DMS114 treated with DMSO at 0.1 percent for 48 hours (cell line): ENCODE data around the gene AACS.
"Not testable (repeated sequence)": the region's sequence is repeated elsewhere in the genome, so short reads cannot be mapped to it uniquely, and the experiment has no call there.

Source experiments
- DNase-seq: peaks from one replicate; lab custom pipeline; 2025; ENCODE audit not compliant: unreplicated experiment; lab: John Stamatoyannopoulos, UW

AACS gene, protein sequence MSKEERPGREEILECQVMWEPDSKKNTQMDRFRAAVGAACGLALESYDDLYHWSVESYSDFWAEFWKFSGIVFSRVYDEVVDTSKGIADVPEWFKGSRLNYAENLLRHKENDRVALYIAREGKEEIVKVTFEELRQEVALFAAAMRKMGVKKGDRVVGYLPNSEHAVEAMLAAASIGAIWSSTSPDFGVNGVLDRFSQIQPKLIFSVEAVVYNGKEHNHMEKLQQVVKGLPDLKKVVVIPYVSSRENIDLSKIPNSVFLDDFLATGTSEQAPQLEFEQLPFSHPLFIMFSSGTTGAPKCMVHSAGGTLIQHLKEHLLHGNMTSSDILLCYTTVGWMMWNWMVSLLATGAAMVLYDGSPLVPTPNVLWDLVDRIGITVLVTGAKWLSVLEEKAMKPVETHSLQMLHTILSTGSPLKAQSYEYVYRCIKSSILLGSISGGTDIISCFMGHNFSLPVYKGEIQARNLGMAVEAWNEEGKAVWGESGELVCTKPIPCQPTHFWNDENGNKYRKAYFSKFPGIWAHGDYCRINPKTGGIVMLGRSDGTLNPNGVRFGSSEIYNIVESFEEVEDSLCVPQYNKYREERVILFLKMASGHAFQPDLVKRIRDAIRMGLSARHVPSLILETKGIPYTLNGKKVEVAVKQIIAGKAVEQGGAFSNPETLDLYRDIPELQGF

DNA sequence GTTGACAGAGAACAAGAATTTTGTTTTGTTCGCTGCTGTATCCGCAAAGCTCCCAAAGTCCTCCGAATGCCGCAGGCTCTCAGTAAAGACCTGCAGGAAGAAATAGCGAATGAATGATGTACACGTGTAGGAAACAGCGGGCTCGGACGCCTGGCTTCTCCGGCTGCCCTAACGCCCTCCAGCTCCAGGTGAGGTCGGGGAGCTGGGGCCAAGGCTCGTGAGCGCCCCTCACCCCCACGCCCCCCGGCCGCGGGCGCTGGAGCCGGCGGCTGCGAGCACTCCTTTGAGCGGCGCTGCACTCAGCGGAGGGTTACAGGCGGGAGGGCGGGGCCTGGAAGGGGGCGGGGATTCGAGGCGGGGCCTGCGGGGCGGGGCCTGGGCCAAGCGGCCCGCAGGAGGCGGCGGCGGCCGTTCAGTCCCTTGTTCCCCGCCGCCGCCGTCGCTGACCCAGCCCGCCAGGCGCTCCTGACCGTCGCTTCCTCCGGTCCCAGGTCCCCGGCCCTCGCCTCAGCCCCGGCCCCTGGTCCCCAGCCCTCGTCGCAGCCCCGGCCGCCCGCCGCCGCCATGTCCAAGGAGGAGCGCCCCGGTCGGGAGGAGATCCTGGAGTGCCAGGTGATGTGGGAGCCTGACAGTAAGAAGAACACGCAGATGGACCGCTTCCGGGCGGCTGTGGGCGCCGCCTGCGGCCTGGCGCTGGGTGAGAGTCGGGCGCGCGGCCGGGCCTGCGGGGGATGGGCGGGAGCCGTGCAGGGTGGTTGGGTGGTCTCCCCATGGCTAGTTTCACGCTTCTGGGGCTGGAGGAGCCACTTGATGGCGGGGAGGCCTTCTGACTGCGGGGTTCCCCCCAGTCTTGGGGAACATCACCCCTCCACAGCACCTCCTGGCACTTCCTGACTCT, at the start of gene AACS:
Gene AACS (plus strand): TSS at position 415 of the 898 bp plus-strand sequence. CDS start 150 bp downstream, at position 565.
- DNase-seq: peak; percentile 43

DNA sequence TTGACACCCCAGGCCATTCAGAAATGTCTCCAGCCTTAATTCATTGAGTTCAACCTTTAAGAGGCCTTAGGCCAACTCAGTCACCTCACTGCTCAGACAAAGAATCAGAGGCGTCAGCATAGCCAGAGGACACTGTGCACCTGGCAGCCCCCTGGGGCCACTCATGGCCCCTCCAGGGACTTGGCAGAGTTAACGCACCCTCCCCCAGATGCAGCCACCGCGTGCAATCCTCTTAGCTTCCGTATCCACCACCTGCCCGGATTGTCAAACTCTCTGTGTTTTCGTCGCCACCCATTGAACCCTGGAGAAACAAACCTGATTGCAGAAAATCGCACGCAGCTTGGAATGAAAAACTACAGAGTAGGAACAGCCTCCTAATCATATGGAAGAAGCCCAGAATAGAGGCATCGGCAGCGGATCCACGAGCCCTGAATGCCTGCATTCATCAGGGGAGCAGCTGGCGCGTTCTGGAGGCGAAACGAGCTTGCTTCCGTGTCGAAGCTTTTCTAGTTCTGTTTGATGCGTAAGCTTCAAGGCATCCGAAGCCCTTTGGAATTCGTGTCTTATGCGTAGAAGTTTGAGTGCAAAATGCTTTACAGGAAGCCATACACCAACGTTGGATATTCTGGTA, 49.4 kb upstream of the AACS start:
- no peak for DNase-seq

DNA sequence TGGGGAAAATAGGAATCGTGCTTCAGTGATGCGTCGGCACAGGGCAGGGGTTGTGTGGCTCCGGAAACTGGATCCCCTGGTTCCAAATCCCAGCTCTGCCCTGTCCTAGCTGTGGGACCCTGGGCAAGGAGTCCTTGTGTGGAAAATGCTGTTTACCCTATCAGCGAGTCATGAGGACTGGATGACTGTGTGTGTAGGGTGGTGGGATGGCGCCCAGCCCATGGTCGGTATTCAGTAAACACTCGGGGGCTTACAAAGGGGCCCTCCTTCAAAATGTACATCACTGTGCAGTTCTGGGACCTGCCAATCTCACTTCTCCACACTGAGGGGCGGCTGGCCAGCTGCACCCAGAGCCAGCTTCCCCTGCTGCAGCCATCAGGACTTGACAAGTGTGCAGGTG, 47.4 kb upstream of the AACS start:
- no peak for DNase-seq

DNA sequence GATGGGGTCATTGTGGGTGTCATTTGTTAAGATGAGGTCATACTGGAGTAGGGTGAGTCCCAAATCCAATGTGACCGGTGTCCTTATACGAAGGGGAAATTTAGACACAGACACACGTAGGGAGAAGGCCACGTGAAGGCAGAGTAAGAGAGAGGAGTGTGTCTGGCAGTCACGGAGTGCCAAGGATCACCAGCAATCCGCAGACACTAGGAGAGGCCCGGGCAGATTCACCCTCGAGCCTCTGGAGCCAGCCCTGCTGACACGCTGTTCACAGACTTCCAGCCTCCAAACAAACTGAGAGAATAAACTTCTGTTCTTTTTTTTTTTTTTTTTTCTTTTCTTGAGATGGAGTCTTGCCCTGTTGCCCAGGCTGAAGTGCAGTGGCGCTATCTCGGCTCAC, 46.9 kb upstream of the AACS start:
- no peak for DNase-seq

DNA sequence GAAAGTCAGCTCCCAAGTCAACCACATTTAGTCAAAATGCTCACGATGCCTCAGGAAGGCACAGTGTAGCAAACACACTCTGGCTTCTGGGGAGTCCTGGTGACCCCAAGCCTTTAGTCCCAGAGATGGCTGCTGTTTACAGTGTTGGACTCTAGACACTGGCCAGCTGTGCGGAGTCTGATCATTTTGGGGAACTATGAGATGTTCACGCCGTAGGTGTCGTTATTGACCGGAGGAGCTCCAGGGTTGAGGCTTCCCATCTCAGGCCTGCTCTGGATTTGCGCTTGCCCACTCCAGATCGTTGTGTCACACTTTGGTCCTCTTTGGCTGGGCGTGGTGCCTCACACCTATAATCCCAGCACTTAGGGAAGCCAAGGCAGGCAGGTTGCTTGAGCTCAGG, 44.1 kb upstream of the AACS start:
- DNase-seq: no peak

DNA sequence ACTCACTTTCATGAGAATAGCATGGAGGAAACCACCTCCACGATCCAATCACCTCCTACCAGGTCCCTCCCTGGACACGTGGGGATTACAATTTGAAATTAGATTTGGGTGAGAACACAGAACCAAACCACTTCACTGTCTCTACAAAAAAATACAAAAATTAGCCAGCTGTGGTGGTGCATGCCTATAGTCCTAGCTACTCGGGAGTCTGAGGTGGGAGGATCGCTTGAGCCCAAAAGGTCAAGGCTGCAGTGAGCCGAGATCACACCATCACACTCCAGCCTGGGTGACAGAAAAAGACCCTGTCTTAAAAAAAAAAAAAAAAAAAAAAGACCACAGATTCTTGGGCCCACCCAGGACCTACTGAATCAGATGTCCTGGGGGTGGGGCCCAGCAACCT, 43.5 kb upstream of the AACS start:
- no peak for DNase-seq

DNA sequence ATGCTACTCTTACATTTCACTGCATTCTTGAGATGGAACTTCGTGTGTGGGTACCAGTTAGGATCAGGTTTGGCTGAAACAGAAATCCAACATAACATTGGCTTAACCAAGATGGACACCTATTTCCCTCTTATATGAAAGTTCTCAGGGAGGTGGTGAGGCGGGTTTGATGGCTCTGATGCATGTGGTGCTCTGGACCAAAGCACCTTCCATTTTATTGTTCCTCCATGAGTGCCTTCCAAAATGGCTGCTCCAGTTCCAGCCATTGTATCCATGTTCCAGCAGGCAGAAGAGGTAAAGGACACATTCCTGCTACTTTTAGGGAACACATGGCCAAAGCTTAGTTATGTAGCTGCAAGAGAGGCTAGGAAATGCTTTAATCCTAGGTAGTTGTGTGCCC, 42.2 kb upstream of the AACS start:
- no peak for DNase-seq

DNA sequence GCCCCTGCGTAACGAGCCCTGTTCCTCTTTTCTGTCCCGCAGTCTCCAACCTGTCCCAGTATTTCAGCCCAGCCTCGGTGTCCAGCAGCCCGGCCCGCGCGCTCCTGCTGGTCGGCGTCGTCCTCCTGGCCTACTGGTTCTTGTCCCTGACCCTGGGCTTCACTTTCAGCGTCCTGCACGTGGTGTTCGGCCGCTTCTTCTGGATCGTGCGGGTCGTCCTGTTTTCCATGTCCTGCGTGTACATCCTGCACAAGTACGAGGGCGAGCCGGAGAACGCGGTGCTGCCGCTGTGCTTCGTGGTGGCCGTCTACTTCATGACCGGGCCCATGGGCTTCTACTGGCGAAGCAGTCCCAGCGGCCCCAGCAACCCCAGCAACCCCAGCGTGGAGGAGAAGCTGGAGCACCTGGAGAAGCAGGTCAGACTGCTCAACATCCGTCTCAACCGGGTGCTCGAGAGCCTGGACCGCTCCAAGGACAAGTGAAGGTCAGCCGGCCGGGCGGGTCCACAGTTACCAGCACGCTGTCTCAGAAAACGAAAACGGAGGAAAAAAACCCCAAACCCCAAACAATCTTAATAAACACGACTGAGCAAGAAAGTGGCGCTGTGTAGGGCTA, 40.2 kb upstream of the AACS start:
- no peak for DNase-seq

DNA sequence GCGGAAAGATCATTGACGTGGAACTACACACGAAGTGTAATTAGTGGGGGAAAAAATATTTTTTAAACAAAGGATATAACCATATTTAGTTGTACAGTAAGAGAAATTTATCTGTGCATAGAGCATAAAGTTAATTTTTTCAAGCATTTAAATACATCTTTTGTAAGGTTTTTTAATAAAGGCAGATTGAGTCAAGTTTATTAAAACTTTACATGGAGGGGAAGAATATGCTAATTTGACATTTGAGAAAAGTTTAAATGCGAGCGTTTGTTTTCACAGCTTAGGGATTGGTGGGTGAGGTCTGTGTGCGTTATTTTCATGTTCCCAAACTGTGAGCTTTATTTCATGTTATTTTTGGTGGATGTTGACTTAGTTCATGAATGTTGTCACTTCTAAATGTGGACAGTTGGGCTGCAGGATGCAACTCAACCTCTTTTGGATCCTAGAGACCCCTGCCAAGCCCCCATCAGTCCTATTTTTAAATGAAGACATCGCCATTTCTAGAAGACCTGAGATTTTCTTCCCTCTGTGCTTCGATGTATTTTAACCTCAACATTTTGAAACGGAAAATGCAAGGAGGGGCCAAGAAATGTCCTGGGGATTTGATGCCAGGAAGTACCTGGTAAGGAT, 39.5 kb upstream of the AACS start:
- DNase-seq: no peak

DNA sequence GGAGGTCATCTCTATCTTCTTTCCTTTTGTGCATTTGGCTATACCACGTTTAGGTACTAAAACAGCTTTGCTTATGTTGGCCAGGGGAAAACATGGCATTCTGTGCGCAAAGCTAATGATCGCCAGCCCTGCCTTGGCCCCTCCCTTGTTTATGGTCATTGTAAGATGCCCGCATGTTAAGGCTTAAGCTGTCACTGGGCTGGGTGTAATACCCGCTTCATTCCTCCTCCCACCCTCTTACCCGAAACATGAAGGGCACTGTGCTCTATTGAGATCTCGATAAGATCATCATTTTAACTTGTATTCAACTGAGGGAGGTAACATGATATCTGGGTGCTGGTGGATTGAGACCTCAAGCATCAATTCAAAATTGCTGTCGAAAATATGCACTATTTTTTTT, 37.1 kb upstream of the AACS start:
- DNase-seq: no peak

DNA sequence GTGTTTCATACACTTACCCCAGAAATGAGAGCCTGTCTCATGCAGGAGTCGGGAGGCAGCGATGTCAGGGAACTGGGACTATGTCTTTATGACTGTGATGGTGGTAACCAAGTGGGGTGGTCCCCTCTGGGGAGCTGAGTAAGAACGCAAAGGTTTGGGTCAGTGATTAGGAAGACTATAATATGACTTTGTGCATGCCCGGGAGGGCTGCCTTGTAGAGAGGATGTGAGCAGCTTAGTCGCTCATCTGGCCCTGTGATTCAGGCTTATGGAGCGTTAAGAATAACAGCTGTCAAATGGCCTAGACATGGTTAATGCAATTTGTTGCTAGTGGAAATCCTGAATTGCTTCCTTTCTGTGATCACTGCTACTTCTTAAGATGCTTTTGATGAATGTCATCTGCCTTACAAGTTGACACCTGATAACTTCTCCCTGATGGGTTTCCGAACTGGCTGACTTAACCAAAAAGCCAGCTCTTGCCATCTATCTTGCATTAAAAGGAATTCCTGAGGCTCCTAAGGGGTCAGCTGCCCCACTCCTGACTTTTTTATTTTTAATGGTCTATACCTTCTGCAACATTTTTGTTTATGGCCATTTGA, 35.4 kb upstream of the AACS start:
- DNase-seq: no peak

DNA sequence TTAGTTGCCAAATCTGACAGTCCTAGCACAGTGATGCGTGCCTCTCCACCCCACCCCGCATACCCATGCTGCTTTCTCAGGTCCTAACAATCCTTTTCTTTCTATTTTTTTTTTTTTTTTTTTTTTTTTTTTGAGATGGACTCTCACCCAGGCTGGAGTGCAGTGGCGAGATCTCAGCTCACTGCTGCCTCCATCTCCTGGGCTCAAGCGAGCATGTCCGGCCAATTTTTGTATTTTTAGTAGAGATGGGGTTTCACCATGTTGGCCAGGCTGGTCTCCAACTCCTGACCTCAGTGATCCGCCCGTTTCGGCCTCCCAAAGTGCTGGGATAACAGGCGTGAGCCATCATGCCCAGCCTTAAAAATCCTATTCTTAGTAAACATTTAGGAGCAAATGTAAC, 33.8 kb upstream of the AACS start:
- DNase-seq: not testable (repeated sequence)

DNA sequence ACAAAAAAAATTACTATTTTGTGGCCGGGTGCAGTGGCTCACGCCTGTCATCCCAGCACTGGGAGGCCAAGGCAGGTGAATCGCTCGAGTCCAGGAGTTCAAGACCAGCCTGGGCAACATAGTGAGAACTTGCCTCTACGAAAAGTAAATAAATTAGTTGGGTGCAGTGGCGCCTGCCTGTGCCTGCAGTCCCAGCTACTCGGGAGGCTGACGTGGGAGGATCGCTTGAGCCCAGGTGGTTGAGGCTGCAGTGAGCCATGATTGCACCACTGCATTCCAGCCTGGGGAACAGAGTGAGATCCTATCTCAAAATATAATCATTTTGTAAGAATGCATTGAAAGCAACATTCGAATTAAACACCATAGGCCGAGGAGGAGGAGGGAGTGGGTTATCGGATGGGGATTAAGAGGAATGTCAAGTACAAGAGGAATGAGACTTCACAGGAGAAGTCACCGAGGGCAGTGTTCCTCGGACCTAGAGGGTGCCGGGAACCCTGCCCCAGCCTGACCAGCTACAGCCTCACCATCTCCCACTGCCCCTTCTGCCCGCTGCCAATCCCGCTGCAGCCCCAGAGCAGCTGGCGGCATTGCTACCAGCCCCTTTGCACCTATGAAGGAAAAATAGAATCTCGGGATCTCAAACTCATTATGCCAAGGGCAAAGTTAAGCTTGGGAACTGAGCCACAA, 32.6 kb upstream of the AACS start:
- DNase-seq: no peak

DNA sequence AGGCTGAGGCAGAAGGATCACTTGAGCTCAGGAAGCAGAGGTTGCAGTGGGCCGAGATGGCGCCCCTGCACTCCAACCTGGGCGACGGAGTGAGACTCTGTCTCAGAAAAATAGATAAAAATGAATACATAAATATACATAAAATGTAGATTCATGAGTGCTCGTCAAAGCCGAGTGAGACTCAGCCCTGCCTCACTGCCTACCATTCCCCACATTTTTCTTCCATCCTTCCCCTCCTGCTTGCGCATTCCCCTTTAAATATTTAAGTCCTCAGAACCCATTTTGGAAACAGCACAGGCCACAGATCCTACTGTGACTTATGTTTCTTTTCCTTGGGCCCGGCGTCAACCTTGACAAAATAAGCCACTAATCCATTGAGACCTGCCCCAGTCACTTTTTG, 31.9 kb upstream of the AACS start:
- no peak for DNase-seq

DNA sequence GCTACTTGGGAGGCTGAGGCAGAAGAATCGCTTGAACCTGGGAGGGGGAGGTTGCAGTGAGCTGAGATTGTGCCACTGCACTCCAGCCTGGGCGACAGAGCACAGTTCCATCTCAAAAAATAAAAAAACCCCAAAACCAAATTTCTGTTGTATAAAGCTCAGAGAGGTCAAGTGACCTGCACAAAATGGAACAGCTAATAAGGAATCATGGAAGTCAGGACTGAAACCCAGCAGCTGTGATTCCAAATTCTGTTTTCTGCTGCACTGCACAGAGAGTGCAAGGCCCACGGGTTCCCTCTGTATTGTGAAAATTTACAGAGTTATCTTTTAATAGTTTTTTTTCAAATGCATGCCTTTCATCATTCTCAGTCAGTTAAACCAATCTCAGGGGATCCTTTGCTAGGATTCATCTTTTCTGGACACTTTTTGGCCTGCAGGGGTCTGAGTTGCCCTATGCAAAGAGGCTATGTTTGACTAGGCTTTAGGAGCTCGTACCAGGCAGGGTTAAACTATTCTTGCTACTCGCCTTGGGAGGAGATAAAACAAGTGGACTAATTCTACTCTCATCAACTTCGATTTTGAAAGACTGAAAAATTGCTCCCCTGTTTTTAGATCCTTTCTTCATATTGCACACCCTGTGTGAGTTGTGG, 26.1 kb upstream of the AACS start:
- DNase-seq: no peak

DNA sequence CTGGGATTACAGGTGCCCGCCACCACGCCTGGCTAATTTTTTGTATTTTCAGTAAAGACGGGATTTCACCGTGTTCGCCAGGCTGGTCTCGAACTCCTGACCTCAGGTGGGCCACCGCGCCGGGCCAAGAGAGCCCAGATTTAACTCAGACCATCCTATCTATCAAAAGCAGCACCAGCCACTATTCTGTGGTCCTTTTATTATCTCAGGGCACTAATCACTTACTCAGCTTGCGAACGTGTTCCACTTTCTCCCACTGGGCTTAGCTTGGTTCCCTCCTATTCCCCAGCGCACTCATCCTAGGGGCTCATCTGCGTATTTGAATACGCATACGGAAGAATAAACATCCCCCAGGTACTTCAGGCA, 16.2 kb upstream of the AACS start:
- DNase-seq: no peak

DNA sequence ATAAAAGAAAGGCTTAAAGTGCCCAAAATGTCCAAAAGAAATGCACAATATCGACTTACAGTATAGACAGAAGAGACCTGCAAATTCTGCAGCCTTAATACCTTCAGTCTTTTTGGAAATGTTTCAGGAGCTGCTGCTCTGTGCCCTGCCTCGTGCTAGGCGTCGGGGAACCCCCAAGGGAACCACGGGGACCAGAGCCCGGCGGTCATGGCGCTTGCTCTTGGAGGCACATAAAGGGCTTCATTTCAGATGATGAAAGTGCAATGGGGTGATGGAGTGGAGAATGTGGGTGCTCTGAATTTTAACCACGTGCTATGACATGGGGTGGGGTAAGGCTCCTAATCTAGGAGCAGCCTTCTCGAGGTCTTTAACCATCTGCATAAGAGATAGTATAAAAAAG, 14.8 kb upstream of the AACS start:
- DNase-seq: no peak

DNA sequence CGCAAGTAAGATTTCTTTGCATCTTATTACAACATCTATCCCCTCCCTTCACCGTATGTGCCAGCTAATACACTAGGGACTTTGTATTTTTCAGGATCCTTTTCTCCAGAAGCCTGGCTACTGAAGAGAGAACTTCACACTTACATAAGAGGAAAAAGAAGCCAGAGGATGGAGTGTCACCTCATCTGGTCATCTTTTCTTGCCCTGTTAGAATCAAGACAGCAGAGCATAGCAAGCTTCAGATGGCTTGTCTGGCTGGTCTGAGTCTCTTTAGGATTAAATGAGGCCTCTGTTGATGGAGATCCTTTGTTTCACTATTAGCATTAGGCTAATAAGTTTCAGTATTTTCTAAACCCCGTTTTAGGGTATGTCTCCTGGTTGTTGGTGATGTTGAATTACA, 14.4 kb upstream of the AACS start:
- no peak for DNase-seq

DNA sequence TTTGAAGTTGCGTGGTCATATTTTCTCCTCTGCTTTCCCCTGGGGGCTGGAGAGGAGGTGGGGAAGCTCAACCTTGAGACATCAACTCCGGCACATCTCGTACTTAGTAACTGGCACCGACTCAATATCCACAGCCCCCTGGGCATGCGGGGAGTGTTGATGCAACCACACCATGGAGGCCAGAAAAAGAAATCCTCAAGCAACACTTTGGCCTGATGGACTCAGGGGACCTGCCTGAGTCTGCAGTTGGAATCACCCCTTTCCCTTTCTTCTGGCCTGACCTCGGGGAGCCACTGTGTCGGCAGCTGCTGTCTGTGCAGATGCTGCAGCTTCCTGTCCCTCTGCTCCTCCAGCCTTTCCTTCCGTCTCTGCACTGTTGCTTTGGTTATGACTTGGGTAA, 11.4 kb upstream of the AACS start:
- no peak for DNase-seq
